K562 (cell line): ENCODE measurements around the gene FKBP9. TPM values are rescaled to one million over a fixed set of nuclear protein-coding genes. Genes with fewer than 3 reads are reported as not detected.

Experiments used
- ATAC-seq: fragments of 200-7000 bp; cut with Tn5 transposase; 3 replicates; pipeline ENCODE4 v1.9.1; 2020; ENCODE audit warnings: moderate library complexity
- BruUV-seq: library from RNA; stranded (reverse); fragments of 400-500 nt; replicated peaks from 2 replicates; lab custom pipeline; 2021; lab: Mats Ljungman, UMichigan
- CTCF ChIA-PET: fragments of 300-600 bp; formaldehyde crosslinking; extraction: SDS; loops from one replicate; lab custom pipeline; 2021; ENCODE audit warnings: low intra/inter-chr PET ratio; lab: Yijun Ruan, JAX
- POLR2A ChIA-PET: fragments of 300-600, 350-650 bp; sonication (Branson Sonifier 250); formaldehyde crosslinking; extraction: SDS; loops from one replicate; lab custom pipeline; 2021; ENCODE audit warnings: antibody characterized with exemption, inconsistent platforms; lab: Yijun Ruan, JAX
- DNase-seq, 4 experiments: peaks; one replicate each; pipeline versions ENCODE4 v3.0.0 to v3.0.0-alpha.2; 2011 to 2018; ENCODE audit warnings: low spot score in 3 of 4, mixed read lengths in 3 of 4; ENCODE audit errors: extremely low read depth in 1 of 4
- FAIRE-seq: peaks from 2 replicates; lab custom pipeline; 2011; peaks lifted over from hg19 to GRCh38; lab: Jason Lieb, UNC
- H2AFZ ChIP-seq: 2 replicates; pipeline ENCODE4 v1.6.0; 2011; ENCODE audit warnings: low read depth, low read length, control low read depth, inconsistent platforms
- H3K27ac ChIP-seq: fragments of 200-600 bp; 3 replicates; pipeline ENCODE4 v1.8.0; 2011; ENCODE audit warnings: low read depth, mild to moderate bottlenecking, control low read depth, inconsistent platforms, low read length, moderate library complexity, mixed read lengths; ENCODE audit errors: extremely low read depth
- H3K27me3 ChIP-seq, 2 experiments: fragments of 300-600 bp in 1 of 2; 2 replicates in 1 of 2; 3 replicates in 1 of 2; pipeline versions ENCODE4 v1.6.0 to v1.8.0; 2011; ENCODE audit warnings: inconsistent platforms in 2 of 2, low read length in 2 of 2, mild to moderate bottlenecking in 1 of 2, mixed read lengths in 1 of 2, moderate library complexity in 1 of 2; ENCODE audit not compliant: control insufficient read depth in 2 of 2, insufficient read depth in 2 of 2
- H3K36me3 ChIP-seq: fragments of 300-600 bp; 3 replicates; pipeline ENCODE4 v1.8.0; 2011; ENCODE audit warnings: mild to moderate bottlenecking, low read length, inconsistent platforms; ENCODE audit not compliant: control insufficient read depth, insufficient read depth
- H3K4me1 ChIP-seq, 2 experiments: fragments of 200-600 bp in 1 of 2; replicated peaks in 1 of 2; 2 replicates in 1 of 2; 3 replicates in 1 of 2; pipeline versions ENCODE4 v1.5.1 to v1.8.0; 2011; ENCODE audit warnings: inconsistent platforms in 2 of 2, low read length in 2 of 2, mild to moderate bottlenecking in 1 of 2, mixed read lengths in 1 of 2, moderate library complexity in 1 of 2; ENCODE audit not compliant: control insufficient read depth in 2 of 2, insufficient read depth in 2 of 2
- H3K4me2 ChIP-seq: 2 replicates; pipeline ENCODE4 v1.6.1; 2011; ENCODE audit warnings: low read length, control low read depth, inconsistent platforms, mixed read lengths; ENCODE audit not compliant: insufficient read depth
- H3K4me3 ChIP-seq: fragments of 200-600 bp; sonication (generic), shearing (Covaris generic); 2 replicates; pipeline ENCODE4 v1.5.1; 2016; ENCODE audit warnings: control low read depth, inconsistent platforms
- H3K79me2 ChIP-seq: fragments of 200-600 bp; 3 replicates; pipeline ENCODE4 v1.8.0; 2011; ENCODE audit warnings: low read length, inconsistent platforms; ENCODE audit not compliant: control insufficient read depth, insufficient read depth
- H3K9ac ChIP-seq, 2 experiments: 2 replicates each; pipeline versions ENCODE4 v1.6.0 to v1.6.1; 2011; ENCODE audit warnings: low read depth in 2 of 2, low read length in 2 of 2, control low read depth in 1 of 2, inconsistent platforms in 1 of 2, mild to moderate bottlenecking in 1 of 2, mixed read lengths in 1 of 2; ENCODE audit not compliant: insufficient read depth in 1 of 2
- H3K9me1 ChIP-seq: one replicate; pipeline ENCODE4 v1.6.0; 2011; ENCODE audit warnings: inconsistent platforms, mild to moderate bottlenecking, low read length, moderate library complexity; ENCODE audit not compliant: control insufficient read depth, insufficient read depth
- H3K9me3 ChIP-seq: replicated peaks from 2 replicates; pipeline ENCODE4 v1.5.1; 2011; ENCODE audit warnings: low read depth, low read length, inconsistent platforms; ENCODE audit not compliant: control insufficient read depth, insufficient read depth
- H4K20me1 ChIP-seq: replicated peaks from 2 replicates; pipeline ENCODE4 v1.6.1; 2011; ENCODE audit warnings: low read length, inconsistent platforms, mixed read lengths; ENCODE audit not compliant: control insufficient read depth, insufficient read depth
- CREB3 ChIP-seq: fragments of 450-650 bp; conservative IDR thresholded peaks from 2 replicates; pipeline ENCODE4 v1.6.1; 2016; ENCODE audit warnings: missing genetic modification characterization, low read depth, mild to moderate bottlenecking, missing compliant biosample characterization, moderate library complexity
- FOSL1 ChIP-seq: fragments of 200-800 bp; sonication (Bioruptor generic); conservative IDR thresholded peaks from 2 replicates; pipeline ENCODE4 v1.6.1; 2016; ENCODE audit warnings: missing genetic modification characterization, missing compliant biosample characterization
- FOXA3 ChIP-seq, 2 experiments: fragments of 450-650 bp in 1 of 2; sonication (generic) in 1 of 2; formaldehyde crosslinking; IDR thresholded peaks in 1 of 2; conservative IDR thresholded peaks in 1 of 2; 2 replicates each; pipeline versions ENCODE4 v1.4.0 to v1.8.0; 2020 to 2022; ENCODE audit warnings: mild to moderate bottlenecking in 2 of 2, missing genetic modification reagents in 1 of 2
- HDAC2 ChIP-seq: fragments of 450-650 bp; IDR thresholded peaks from 2 replicates; pipeline ENCODE4 v1.6.1; 2016; ENCODE audit warnings: mild to moderate bottlenecking
- IRF1 ChIP-seq: sonication (generic); formaldehyde crosslinking; IDR thresholded peaks from 2 replicates; pipeline ENCODE4 v1.8.0; 2022; ENCODE audit warnings: missing genetic modification reagents, mild to moderate bottlenecking, borderline replicate concordance
- JUND ChIP-seq, 2 experiments: IDR thresholded peaks; 2 replicates in 1 of 2; 3 replicates in 1 of 2; pipeline ENCODE4 v1.6.1; 2011; ENCODE audit warnings: borderline replicate concordance in 2 of 2, low read depth in 2 of 2, low read length in 2 of 2, improper control_type of control experiment in 1 of 2, missing biosample characterization in 1 of 2, missing genetic modification characterization in 1 of 2, missing genetic modification reagents in 1 of 2
- NCOA1 ChIP-seq: fragments of 450-650 bp; IDR thresholded peaks from 2 replicates; pipeline ENCODE4 v1.6.1; 2016; ENCODE audit warnings: low read depth
- NFE2 ChIP-seq: IDR thresholded peaks from 2 replicates; pipeline ENCODE4 v1.6.1; 2014; ENCODE audit warnings: antibody characterized with exemption, low read depth
- NFXL1 ChIP-seq: fragments of 450-650 bp; formaldehyde crosslinking; IDR thresholded peaks from 2 replicates; pipeline ENCODE4 v1.4.0; 2021; ENCODE audit warnings: mild to moderate bottlenecking
- NONO ChIP-seq, 2 experiments: fragments of 200-400 bp in 1 of 2; fragments of 450-650 bp in 1 of 2; formaldehyde crosslinking in 1 of 2; IDR thresholded peaks; 2 replicates each; pipeline ENCODE4 v1.6.1; 2017; ENCODE audit warnings: low read depth in 2 of 2, mild to moderate bottlenecking in 2 of 2, moderate library complexity in 2 of 2, low read length in 1 of 2
- PHF21A ChIP-seq: fragments of 450-650 bp; IDR thresholded peaks from 2 replicates; pipeline ENCODE4 v1.6.1; 2017; ENCODE audit warnings: low read depth, borderline replicate concordance
- RCOR1 ChIP-seq, 2 experiments: IDR thresholded peaks; 2 replicates each; pipeline ENCODE4 v1.6.1; 2012; ENCODE audit warnings: low read depth in 2 of 2, low read length in 2 of 2, borderline replicate concordance in 1 of 2, improper control_type of control experiment in 1 of 2
- RHOXF2B ChIP-seq: fragments of 250-450 bp; sonication (Bioruptor Pico); conservative IDR thresholded peaks from 2 replicates; pipeline ENCODE4 v1.5.1; 2021
- RUNX1 ChIP-seq: sonication (generic); IDR thresholded peaks from 2 replicates; pipeline ENCODE4 v1.6.1; 2016; ENCODE audit warnings: antibody characterized with exemption, low read depth
- SAFB2 ChIP-seq: fragments of 200-400 bp; formaldehyde crosslinking; IDR thresholded peaks from 2 replicates; pipeline ENCODE4 v1.6.1; 2018; ENCODE audit warnings: borderline replicate concordance, low read length, low read depth, moderate library complexity; ENCODE audit not compliant: severe bottlenecking
- ZBTB43 ChIP-seq: sonication (generic); formaldehyde crosslinking; IDR thresholded peaks from 2 replicates; pipeline ENCODE4 v1.8.0; 2023; ENCODE audit warnings: mild to moderate bottlenecking, missing genetic modification reagents
- ZC3H4 ChIP-seq: sonication (generic); formaldehyde crosslinking; IDR thresholded peaks from 2 replicates; pipeline ENCODE4 v1.9.0; 2021; ENCODE audit warnings: missing genetic modification reagents, borderline replicate concordance
- WGBS: fragments of 100-300 bp; shearing (Covaris generic); methylation state at CpG from one replicate; pipeline ENCODE4 v1.1.6; 2016; ENCODE audit warnings: low coverage, mixed read lengths; ENCODE audit not compliant: insufficient coverage; ENCODE audit errors: missing lambda C conversion rate; 5-methylcytosine and 5-hydroxymethylcytosine counted together
- in situ Hi-C: fragments of 300-500 bp; cut with MboI; formaldehyde crosslinking; loops from 4 replicates; pipeline ENCODE4 v1.15.0; 2018; ENCODE audit warnings: inconsistent platforms, mixed read lengths
- intact Hi-C: fragments of 100-400 bp; cut with micrococcal nuclease; formaldehyde crosslinking; loops from 2 replicates; pipeline ENCODE4 v1.14.2; 2022
- polyA plus RNA-seq, 8 experiments: library from polyadenylated mRNA; depleted of rRNA in 4 of 8; stranded (reverse) in 5 of 8; unstranded in 3 of 8; fragments of >200 nt; fragmentation: Nextera tagmentation in 2 of 8; fragmentation: Illumina TruSeq in 1 of 8; extraction: Ambion mirVana in 2 of 8; extraction: Trizol in 1 of 8; gene quantifications; 2 replicates each; pipeline versions ENCODE4 v1.2.1 to v1.2.3, GENCODE V29; 2011 to 2014; ENCODE audit warnings: inconsistent platforms in 1 of 8, missing spikeins in 1 of 8
- total RNA-seq, 7 experiments: library from RNA; depleted of rRNA in 6 of 7; stranded (reverse); fragments of >200 nt in 6 of 7; fragmentation: Illumina TruSeq in 2 of 7; extraction: Trizol in 2 of 7; gene quantifications; 2 replicates each; pipeline versions ENCODE4 v1.2.1 to v1.2.3, GENCODE V29; 2011 to 2021; ENCODE audit warnings: low replicate concordance in 1 of 7

The FKBP9 gene
- total and polyA plus RNA-seq, 9 of the 15 experiments (the other 6 are each of a cell fraction or from before 2014, with no cell fraction given) = 5.9 to 23.7 (median 15.8) TPM

GRCh38 chr7:32958046-32959025 is 1.1 kb downstream of the FKBP9 start:
- CTCF ChIA-PET = no interaction called here
- no peak for TF ChIP-seq RHOXF2B (CRISPR knock-in tag)
- peak; percentile 91; the same call in 1 of the 2 replicates for TF ChIP-seq PHF21A
- no peak for TF ChIP-seq NCOA1
- TF ChIP-seq JUND (IDR thresholded peaks at IDR 0.05; ENCODE audit: borderline replicate concordance, low read depth, low read length) = no peak
- TF ChIP-seq JUND (tag; IDR thresholded peaks at IDR 0.05; ENCODE audit: borderline replicate concordance, low read depth, low read length) = no peak
- no peak for TF ChIP-seq ZC3H4 (CRISPR knock-in tag)
- no peak for TF ChIP-seq FOSL1 (tag)
- TF ChIP-seq NONO (IDR thresholded peaks at IDR 0.05; ENCODE audit: low read depth in 2 of 2, low read length in 1 of 2) = no peak
- no peak for TF ChIP-seq NFE2
- TF ChIP-seq NFXL1 (CRISPR knock-in tag) = no peak
- TF ChIP-seq RUNX1 = no peak
- TF ChIP-seq FOXA3 (CRISPR knock-in tag; conservative IDR thresholded peaks at IDR 0.05 in 1 of 2, IDR thresholded peaks at IDR 0.05 in 1 of 2) = no peak
- 0 out of 2 replicates have a peak, but pooled peaks have one; percentile 43 for TF ChIP-seq HDAC2
- no peak for TF ChIP-seq ZBTB43
- TF ChIP-seq CREB3 = no peak
- peak in 1 of 2 experiments; percentile 28; a peak in 1 of 4 replicates for TF ChIP-seq RCOR1 (IDR thresholded peaks at IDR 0.05; ENCODE audit: borderline replicate concordance in 1 of 2, low read depth in 2 of 2, low read length in 2 of 2)
- TF ChIP-seq SAFB2 = no peak
- TF ChIP-seq IRF1 (CRISPR knock-in tag) = no peak

More at GRCh38 chr7:32958046-32959025, 1.1 kb downstream of the FKBP9 start:
- H3K27ac ChIP-seq = peak overlapping the region; percentile 70
- H3K36me3 ChIP-seq = no peaks in the 10 kb centered on the region
- peak overlapping the region; percentile 79 to 99 for H3K9ac ChIP-seq
- no peaks in the 10 kb centered on the region for H4K20me1 ChIP-seq
- peak overlapping the region; percentile 98 for H2AFZ ChIP-seq
- TSS peak; percentile 58 for BruUV-seq
- no peaks in the 10 kb centered on the region for H3K27me3 ChIP-seq
- peaks cover 4 to 22% of the 10 kb centered on the region in 2 experiments; a peak in 4 of 5 replicates for H3K4me1 ChIP-seq
- POLR2A ChIA-PET = interaction anchor here (0.7 to 3.1 kb wide), 3 partner anchors 12 to 281 kb away, joined by 3 to 21 read pairs (median 3); no protein-coding TSS in a partner anchor
- intact Hi-C loops = loop anchor here (5.0 kb wide), 1 partner anchor 104 kb away; the partner anchor contains the start of gene NT5C3A
- peak; percentile 10 for ATAC-seq
- H3K9me3 ChIP-seq = no peaks in the 10 kb centered on the region
- H3K4me3 ChIP-seq = peak overlapping the region; percentile 90
- no peaks in the 10 kb centered on the region for H3K9me1 ChIP-seq
- peak overlapping the region; percentile 95 for H3K4me2 ChIP-seq
- peak in 2 of 4 experiments; percentile 8 to 58 for DNase-seq
- FAIRE-seq = peak; percentile 57
- in situ Hi-C loops = no loop called here
- H3K79me2 ChIP-seq = peaks cover 5% of the 10 kb centered on the region; the same call in 1 of the 3 replicates
- 43% methylated on average over 22 of the region's 26 CpGs for WGBS
